Measurements from ENCODE around the gene HOXA5. TPM values are rescaled to one million over a fixed set of nuclear protein-coding genes. Genes with fewer than 3 reads are reported as not detected.

The HOXA5 gene
- total RNA-seq, 1 experiment from 2014 or later, result 6.7 TPM

Other genes starting within 250 kb of the HOXA5 start
- 2.8 to 4.0 TPM (median 3.4 TPM) in 5 replicates for gene HOXA1, start 47.7 kb downstream of the HOXA5 start, total RNA-seq (2022; extraction: Qiagen RNA extraction; ENCODE audit: low read depth)
- 0.82 to 1.4 TPM (median 1.0 TPM) in 5 replicates for gene HOXA2, start 41.0 kb downstream of the HOXA5 start, total RNA-seq (2022; extraction: Qiagen RNA extraction; ENCODE audit: low read depth)
- 1.5 to 2.7 TPM (median 2.6 TPM) in 5 replicates for gene HOXA4, start 12.9 kb downstream of the HOXA5 start, total RNA-seq (2022; extraction: Qiagen RNA extraction; ENCODE audit: low read depth)
- 1.4 to 1.9 TPM (median 1.8 TPM) in 5 replicates for gene HOXA6, start 4.1 kb upstream of the HOXA5 start, total RNA-seq (2022; extraction: Qiagen RNA extraction; ENCODE audit: low read depth)
- gene HOXA3, start 8.9 kb upstream of the HOXA5 start, total RNA-seq (2022; extraction: Qiagen RNA extraction; ENCODE audit: low read depth), result 5.3 to 13.3 TPM (median 10.6 TPM) in 5 replicates
- gene HOXA7, start 13.0 kb upstream of the HOXA5 start, total RNA-seq (2022; extraction: Qiagen RNA extraction; ENCODE audit: low read depth), result 4.8 to 6.3 TPM (median 5.5 TPM) in 5 replicates
- gene HOXA9, start 21.9 kb upstream of the HOXA5 start, total RNA-seq (2022; extraction: Qiagen RNA extraction; ENCODE audit: low read depth), result 0.45 to 1.3 TPM (median 0.73 TPM) in 5 replicates
- gene HOXA10, start 30.6 kb upstream of the HOXA5 start, total RNA-seq (2022; extraction: Qiagen RNA extraction; ENCODE audit: low read depth), result 6.8 to 9.0 TPM (median 7.3 TPM) in 5 replicates
- 0.50 to 0.77 TPM (median 0.68 TPM) in 5 replicates for gene HOXA11, start 41.6 kb upstream of the HOXA5 start, total RNA-seq (2022; extraction: Qiagen RNA extraction; ENCODE audit: low read depth)
- 1.3 to 2.2 TPM (median 1.9 TPM) in 5 replicates for gene HOXA13, start 56.4 kb upstream of the HOXA5 start, total RNA-seq (2022; extraction: Qiagen RNA extraction; ENCODE audit: low read depth)
- gene EVX1, start 99.1 kb upstream of the HOXA5 start, total RNA-seq (2022; extraction: Qiagen RNA extraction; ENCODE audit: low read depth), result 0.03 to 0.09 TPM (median 0.07 TPM) in 3 of 5 replicates, not detected in the others